Right lobe of liver (tissue), 4 donors: ENCODE data around the gene TBXAS1.

Experiments used
- CTCF ChIP-seq, 4 donors: fragments of 200-600 bp in 3 of 4; fragments of 450-650 bp in 1 of 4; IDR thresholded peaks; one replicate each; pipeline versions ENCODE4 v1.5.1 to v1.8.0; 2016 to 2022; ENCODE audit warnings: antibody characterized with exemption in 4 of 4, mild to moderate bottlenecking in 2 of 4
- POLR2A ChIP-seq: fragments of 450-650 bp; IDR thresholded peaks from one replicate; pipeline ENCODE4 v1.6.1; 2017; ENCODE audit warnings: antibody characterized with exemption, mild to moderate bottlenecking
- donor health status: DM: no; HTN: no; CAD: no.
- donor health status: DM: no; HTN: no; CAD: no.
- donor health status: DM: no; HTN: yes; CAD: no.

- TF ChIP-seq CTCF (IDR thresholded peaks at IDR 0.05) (no peak), POLR2A (no peak)
Measured at GRCh38 chr7:140009735-140010134, 180.7 kb downstream of the TBXAS1 start.
